ENCODE data around the gene GPR84. TPM values are rescaled to one million over a fixed set of nuclear protein-coding genes. Genes with fewer than 3 reads are reported as not detected.

The GPR84 gene
- total RNA-seq, 1 experiment from 2014 or later, result not detected

DNA sequence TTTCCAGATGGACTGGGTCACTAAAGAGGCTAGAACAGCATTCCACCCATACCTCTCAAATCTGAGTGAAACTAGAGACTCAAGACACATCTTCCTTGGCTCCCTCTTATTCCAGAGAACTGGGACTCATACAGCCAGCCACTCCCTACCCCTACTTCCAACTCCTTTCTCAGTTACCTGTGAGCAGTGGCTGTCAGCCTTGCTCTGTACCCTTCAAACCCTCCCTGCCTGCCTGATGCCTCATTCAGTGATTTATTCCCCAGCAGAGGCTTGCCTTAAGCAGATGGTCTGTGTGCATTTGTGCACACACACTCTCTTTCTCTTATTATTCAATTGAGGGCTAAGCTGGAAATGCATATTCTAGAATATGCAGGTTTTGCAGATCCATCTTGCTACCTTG, 14.6 kb downstream of the GPR84 start:
- Mint-ChIP-seq H3K4me1 (ENCODE audit: low read depth, unreplicated experiment) (peaks cover 2% of the 10 kb centered on the region), H3K4me3 (ENCODE audit: unreplicated experiment) (no peak overlapping the region), H3K36me3 (ENCODE audit: insufficient read depth, unreplicated experiment) (peaks cover 51% of the 10 kb centered on the region), H3K9me3 (ENCODE audit: unreplicated experiment) (no peaks in the 10 kb centered on the region), H3K27ac (ENCODE audit: unreplicated experiment) (no peak overlapping the region), H3K27me3 (ENCODE audit: insufficient read depth, unreplicated experiment) (no peaks in the 10 kb centered on the region)
- TF ChIP-seq, protein P1, sequence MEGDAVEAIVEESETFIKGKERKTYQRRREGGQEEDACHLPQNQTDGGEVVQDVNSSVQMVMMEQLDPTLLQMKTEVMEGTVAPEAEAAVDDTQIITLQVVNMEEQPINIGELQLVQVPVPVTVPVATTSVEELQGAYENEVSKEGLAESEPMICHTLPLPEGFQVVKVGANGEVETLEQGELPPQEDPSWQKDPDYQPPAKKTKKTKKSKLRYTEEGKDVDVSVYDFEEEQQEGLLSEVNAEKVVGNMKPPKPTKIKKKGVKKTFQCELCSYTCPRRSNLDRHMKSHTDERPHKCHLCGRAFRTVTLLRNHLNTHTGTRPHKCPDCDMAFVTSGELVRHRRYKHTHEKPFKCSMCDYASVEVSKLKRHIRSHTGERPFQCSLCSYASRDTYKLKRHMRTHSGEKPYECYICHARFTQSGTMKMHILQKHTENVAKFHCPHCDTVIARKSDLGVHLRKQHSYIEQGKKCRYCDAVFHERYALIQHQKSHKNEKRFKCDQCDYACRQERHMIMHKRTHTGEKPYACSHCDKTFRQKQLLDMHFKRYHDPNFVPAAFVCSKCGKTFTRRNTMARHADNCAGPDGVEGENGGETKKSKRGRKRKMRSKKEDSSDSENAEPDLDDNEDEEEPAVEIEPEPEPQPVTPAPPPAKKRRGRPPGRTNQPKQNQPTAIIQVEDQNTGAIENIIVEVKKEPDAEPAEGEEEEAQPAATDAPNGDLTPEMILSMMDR (IDR thresholded peaks at IDR 0.05; ENCODE audit: insufficient read depth in 1 of 2, low read depth in 1 of 2, low read length in 1 of 2, severe bottlenecking in 1 of 2, unreplicated experiment in 1 of 2), result no peak
- CTCF ChIA-PET, result no interaction called here
- POLR2A ChIA-PET, result no interaction called here
- intact Hi-C loops (cut with micrococcal nuclease; ENCODE audit: unreplicated experiment), result no loop called here
- no peak for DNase-seq
- Histone ChIP-seq H3K9me3 (no peaks in the 10 kb centered on the region), H3K4me3 (ENCODE audit: low read depth, low read length) (no peak overlapping the region), H3K4me1 (no peaks in the 10 kb centered on the region), H3K36me3 (ENCODE audit: control insufficient read depth, insufficient read depth, low read length) (no peaks in the 10 kb centered on the region), H3K27me3 (replicated peaks; ENCODE audit: control insufficient read depth, insufficient read depth, low read length) (no peaks in the 10 kb centered on the region)
- no TSS peak for BruUV-seq (replicated peaks)

GRCh38 chr12:54349036-54349435, 15.2 kb downstream of the GPR84 start:
- H3K27ac Mint-ChIP-seq (ENCODE audit: unreplicated experiment), result no peak overlapping the region
- H3K36me3 Mint-ChIP-seq (ENCODE audit: insufficient read depth, unreplicated experiment), result peaks cover 53% of the 10 kb centered on the region
- Histone ChIP-seq H3K4me1 (no peaks in the 10 kb centered on the region), H3K36me3 (ENCODE audit: control insufficient read depth, insufficient read depth, low read length) (no peaks in the 10 kb centered on the region), H3K9me3 (no peaks in the 10 kb centered on the region), H3K27me3 (replicated peaks; ENCODE audit: control insufficient read depth, insufficient read depth, low read length) (no peaks in the 10 kb centered on the region), H3K4me3 (ENCODE audit: low read depth, low read length) (no peak overlapping the region)
- ChIA-PET CTCF (interaction anchor here (0.6 kb wide), 1 partner anchor 24 kb away, joined by 3 read pairs; the partner anchor contains the start of gene COPZ1), POLR2A (no interaction called here)
- intact Hi-C loops (cut with micrococcal nuclease; ENCODE audit: unreplicated experiment), result no loop called here
- DNase-seq, result no peak
- H3K9me3 Mint-ChIP-seq (ENCODE audit: unreplicated experiment), result no peaks in the 10 kb centered on the region
- no peak overlapping the region for H3K4me3 Mint-ChIP-seq (ENCODE audit: unreplicated experiment)
- no TSS peak for BruUV-seq (replicated peaks)
- H3K27me3 Mint-ChIP-seq (ENCODE audit: insufficient read depth, unreplicated experiment), result no peaks in the 10 kb centered on the region
- TF ChIP-seq, protein P1 (IDR thresholded peaks at IDR 0.05; ENCODE audit: insufficient read depth in 1 of 2, low read depth in 1 of 2, low read length in 1 of 2, severe bottlenecking in 1 of 2, unreplicated experiment in 1 of 2), result no peak
- no peaks in the 10 kb centered on the region for H3K4me1 Mint-ChIP-seq (ENCODE audit: low read depth, unreplicated experiment)

GRCh38 chr12:54341378-54342300, 22.6 kb downstream of the GPR84 start:
- intact Hi-C loops (cut with micrococcal nuclease; ENCODE audit: unreplicated experiment), result no loop called here
- H3K36me3 ChIP-seq (ENCODE audit: control insufficient read depth, insufficient read depth, low read length), result peaks cover 1% of the 10 kb centered on the region
- ChIA-PET POLR2A (interaction anchor here (0.7 to 1.0 kb wide), 2 partner anchors 17 to 55 kb away, joined by 3 read pairs; partner anchors contain the start of gene COPZ1), CTCF (interaction anchor here (1.2 kb wide), 1 partner anchor 17 kb away, joined by 7 read pairs; the partner anchor contains the start of gene COPZ1)
- Mint-ChIP-seq H3K27ac (ENCODE audit: unreplicated experiment) (peak overlapping the region; percentile 47), H3K4me3 (ENCODE audit: unreplicated experiment) (no peak overlapping the region), H3K36me3 (ENCODE audit: insufficient read depth, unreplicated experiment) (peaks cover 68% of the 10 kb centered on the region), H3K27me3 (ENCODE audit: insufficient read depth, unreplicated experiment) (no peaks in the 10 kb centered on the region), H3K4me1 (ENCODE audit: low read depth, unreplicated experiment) (peaks cover 31% of the 10 kb centered on the region), H3K9me3 (ENCODE audit: unreplicated experiment) (no peaks in the 10 kb centered on the region)
- BruUV-seq (replicated peaks), result no TSS peak
- no peak overlapping the region for H3K4me3 ChIP-seq (ENCODE audit: low read depth, low read length)
- H3K27me3 ChIP-seq (replicated peaks; ENCODE audit: control insufficient read depth, insufficient read depth, low read length), result no peaks in the 10 kb centered on the region
- TF ChIP-seq, protein P1 (IDR thresholded peaks at IDR 0.05; ENCODE audit: insufficient read depth in 1 of 2, low read depth in 1 of 2, low read length in 1 of 2, severe bottlenecking in 1 of 2, unreplicated experiment in 1 of 2), result no peak
- H3K4me1 ChIP-seq, result peaks cover 38% of the 10 kb centered on the region
- DNase-seq, result no peak
- peaks cover 9% of the 10 kb centered on the region; the same call in 1 of the 2 replicates for H3K9me3 ChIP-seq
